ENCODE measurements around the gene CPZ.
"Not testable (repeated sequence)": the region's sequence is repeated elsewhere in the genome, so short reads cannot be mapped to it uniquely, and the experiment has no call there.

DNA sequence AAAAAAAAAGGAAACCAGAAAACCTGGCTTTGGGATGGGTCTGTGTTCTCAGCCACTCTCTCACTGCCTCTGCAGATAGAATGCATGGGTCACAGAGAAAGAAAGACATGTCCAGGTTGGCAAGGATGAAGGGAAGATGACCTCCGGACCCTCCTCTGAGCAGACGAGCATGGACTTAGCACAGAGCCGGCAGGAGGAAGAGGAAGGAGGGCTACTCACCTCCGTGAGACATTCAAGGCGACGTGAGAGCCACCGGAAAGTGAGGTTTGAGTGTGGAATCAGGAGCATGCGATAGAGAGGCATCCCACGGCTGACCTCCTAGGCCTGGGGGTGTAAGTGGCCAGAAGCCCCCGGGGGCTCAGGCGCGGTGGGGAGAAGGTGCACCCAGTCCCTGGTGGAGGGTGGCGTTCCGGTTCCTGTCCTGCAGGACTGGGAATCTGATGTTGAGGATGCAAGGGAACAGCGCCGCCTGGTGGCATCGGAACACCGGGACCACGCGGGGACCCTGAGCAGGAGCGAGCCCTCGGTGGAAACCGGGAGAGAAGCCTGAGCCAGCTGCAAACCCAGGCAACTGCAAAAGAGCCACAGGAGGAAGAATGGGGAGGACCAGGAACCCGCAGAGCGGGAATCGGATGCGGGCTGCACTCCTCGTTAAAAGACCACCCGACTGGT is 32.2 kb downstream of the CPZ start:
- TF ChIP-seq CTCF, POLR2A (IDR thresholded peaks at IDR 0.05): not testable (repeated sequence)

Measured in adrenal gland (tissue), 5 donors.